ENCODE measurements around the gene IL9R.
"Not testable (repeated sequence)": the region's sequence is repeated elsewhere in the genome, so short reads cannot be mapped to it uniquely, and the experiment has no call there.

Gene IL9R

GRCh38 chrX:155998761-155999510, 1.4 kb downstream of the IL9R start:
- DNase-seq (ENCODE audit: low read depth) = no peak

GRCh38 chrX:155999751-156000150, 2.3 kb downstream of the IL9R start:
- not testable (repeated sequence) for DNase-seq (ENCODE audit: low read depth)

GRCh38 chrX:156000361-156000926, 2.9 kb downstream of the IL9R start:
- no peak for DNase-seq (ENCODE audit: low read depth)

GRCh38 chrX:156001001-156001666, 3.6 kb downstream of the IL9R start:
- DNase-seq (ENCODE audit: low read depth) = no peak

GRCh38 chrX:156001667-156002021, 4.1 kb downstream of the IL9R start:
- DNase-seq (ENCODE audit: low read depth) = no peak

- DNase-seq (ENCODE audit: low read depth) = no peak
Measured at GRCh38 chrX:156002507-156002906, 5.0 kb downstream of the IL9R start.

- DNase-seq (ENCODE audit: low read depth) = no peak
Measured at GRCh38 chrX:156003486-156004185, 6.1 kb downstream of the IL9R start.

- no peak for DNase-seq (ENCODE audit: low read depth)
Measured at GRCh38 chrX:156004256-156004655, 6.8 kb downstream of the IL9R start.

GRCh38 chrX:156004740-156005139, 7.2 kb downstream of the IL9R start:
- no peak for DNase-seq (ENCODE audit: low read depth)

- no peak for DNase-seq (ENCODE audit: low read depth)
Measured at GRCh38 chrX:156005144-156005543, 7.6 kb downstream of the IL9R start.

GRCh38 chrX:156006468-156006867, 9.0 kb downstream of the IL9R start:
- DNase-seq (ENCODE audit: low read depth) = not testable (repeated sequence)

GRCh38 chrX:156008379-156008778, 10.9 kb downstream of the IL9R start:
- DNase-seq (ENCODE audit: low read depth) = not testable (repeated sequence)

GRCh38 chrX:156008915-156009314, 11.4 kb downstream of the IL9R start:
- no peak for DNase-seq (ENCODE audit: low read depth)

GRCh38 chrX:156009691-156010090, 12.2 kb downstream of the IL9R start:
- not testable (repeated sequence) for DNase-seq (ENCODE audit: low read depth)

GRCh38 chrX:156013286-156013953, 15.9 kb downstream of the IL9R start:
- not testable (repeated sequence) for DNase-seq (ENCODE audit: low read depth)

GRCh38 chrX:156019846-156020245, 22.4 kb downstream of the IL9R start:
- DNase-seq (ENCODE audit: low read depth) = not testable (repeated sequence)

GRCh38 chrX:156023002-156023401, 25.5 kb downstream of the IL9R start:
- not testable (repeated sequence) for DNase-seq (ENCODE audit: low read depth)

GRCh38 chrX:156024949-156025492, 27.5 kb downstream of the IL9R start:
- DNase-seq (ENCODE audit: low read depth) = not testable (repeated sequence)

- DNase-seq (ENCODE audit: low read depth) = not testable (repeated sequence)
Measured at GRCh38 chrX:156028653-156029237, 31.2 kb downstream of the IL9R start.

- DNase-seq (ENCODE audit: low read depth) = not testable (repeated sequence)
Measured at GRCh38 chrX:156029296-156029695, 31.8 kb downstream of the IL9R start.

- not testable (repeated sequence) for DNase-seq (ENCODE audit: low read depth)
Measured at GRCh38 chrX:156029707-156030442, 32.4 kb downstream of the IL9R start.
